Lung (tissue), 12 donors: Measurements from ENCODE around the gene ZNF71. TPM values are rescaled to one million over a fixed set of nuclear protein-coding genes. Genes with fewer than 3 reads are reported as not detected.
A peak's percentile ranks its signal among the peaks of the same experiment; 100 is the strongest.

ENCODE experiments used
- ATAC-seq: fragments of 200-7000 bp; cut with Tn5 transposase; one replicate; pipeline ENCODE4 v1.9.1; 2020; ENCODE audit warnings: moderate number of reproducible peaks; ENCODE audit not compliant: insufficient read depth, low FRiP score
- DNase-seq, 3 donors: peaks; one replicate each; pipeline ENCODE4 v3.0.0-alpha.2; 2013 to 2017
- H3K27ac ChIP-seq, 2 donors: one replicate each; pipeline ENCODE4 v1.5.1; 2013; ENCODE audit warnings: mild to moderate bottlenecking in 2 of 2, moderate library complexity in 2 of 2, control low read depth in 1 of 2, inconsistent platforms in 1 of 2, low read depth in 1 of 2, low read length in 1 of 2
- H3K27me3 ChIP-seq, 3 donors: one replicate each; pipeline ENCODE4 v1.5.1; 2013; ENCODE audit warnings: low read length in 2 of 3; ENCODE audit not compliant: control insufficient read depth in 3 of 3, insufficient read depth in 3 of 3
- H3K36me3 ChIP-seq, 4 donors: one replicate each; pipeline ENCODE4 v1.5.1; 2013; ENCODE audit warnings: low read length in 4 of 4, mild to moderate bottlenecking in 1 of 4, moderate library complexity in 1 of 4; ENCODE audit not compliant: control insufficient read depth in 4 of 4, insufficient read depth in 4 of 4
- H3K4me1 ChIP-seq, 5 donors: one replicate each; pipeline ENCODE4 v1.5.1; 2013; ENCODE audit warnings: low read length in 5 of 5, mild to moderate bottlenecking in 2 of 5, moderate library complexity in 1 of 5; ENCODE audit not compliant: control insufficient read depth in 5 of 5, insufficient read depth in 5 of 5
- H3K4me3 ChIP-seq: one replicate; pipeline ENCODE4 v1.5.1; 2013; ENCODE audit warnings: mild to moderate bottlenecking, control low read depth, moderate library complexity
- H3K9ac ChIP-seq, 2 donors: one replicate each; pipeline ENCODE4 v1.5.1; 2013; ENCODE audit warnings: low read length in 2 of 2, control low read depth in 1 of 2; ENCODE audit not compliant: insufficient read depth in 1 of 2
- H3K9me3 ChIP-seq, 4 donors: one replicate each; pipeline ENCODE4 v1.5.1; 2013; ENCODE audit warnings: low read length in 3 of 4, mild to moderate bottlenecking in 1 of 4, moderate library complexity in 1 of 4; ENCODE audit not compliant: control insufficient read depth in 4 of 4, insufficient read depth in 3 of 4
- CTCF ChIP-seq: IDR thresholded peaks from 2 replicates; pipeline ENCODE4 v1.5.1; 2012; ENCODE audit warnings: mild to moderate bottlenecking; ENCODE audit errors: control extremely low read depth, extremely low read depth
- WGBS, 2 donors: extraction: QIAGEN DNeasy Blood & Tissue Kit; methylation state at CpG; one replicate each; pipeline ENCODE4 v1.1.7; 2013; 5-methylcytosine and 5-hydroxymethylcytosine counted together
- polyA plus RNA-seq, 2 donors: library from polyadenylated mRNA; stranded (reverse); fragments of 200-250 nt; gene quantifications; one replicate each; pipeline ENCODE4 v1.2.1, GENCODE V29; 2013
- total RNA-seq, 2 donors: library from RNA; depleted of rRNA in 1 of 2; stranded (reverse); fragments of >200 nt in 1 of 2; gene quantifications; one replicate each; pipeline ENCODE4 v1.2.1, GENCODE V29; 2014 to 2021
- donor health status: control.
- donor health status: control.
- donor health status: Bipolar disorder and iron deficiency.
- donor health status: healthy.
- donor health status: DM: yes; HTN: yes; CAD: no.

ZNF71 gene
- total and polyA plus RNA-seq, 4 donors, result 2.5 to 8.3 (median 5.8) TPM

GRCh38 chr19:56664511-56664910 lies 69.4 kb downstream of the ZNF71 start:
- Histone ChIP-seq H3K9me3 (peaks cover 0 to 45% (median 0%) of the 10 kb centered on the region in 4 donors), H3K4me3 (no peak overlapping the region), H3K9ac (no peak overlapping the region), H3K27ac (no peak overlapping the region), H3K27me3 (no peaks in the 10 kb centered on the region), H3K4me1 (no peaks in the 10 kb centered on the region), H3K36me3 (peaks cover 3 to 14% (median 10%) of the 10 kb centered on the region in 4 donors)
- ATAC-seq (no peak), DNase-seq (no peak)
- no peak for TF ChIP-seq CTCF
- 92 to 95% methylated on average over 43 of the region's 43 CpGs for WGBS, 2 donors

- H3K27ac ChIP-seq, result no peak overlapping the region
- peak in 1 of 3 donors; percentile 26 for DNase-seq
- TF ChIP-seq CTCF, result no peak
Observed at GRCh38 chr19:56667311-56667870, 72.3 kb downstream of the ZNF71 start.

GRCh38 chr19:56668676-56669075 lies 73.6 kb downstream of the ZNF71 start:
- Histone ChIP-seq H3K36me3 (peaks cover 0 to 11% (median 5%) of the 10 kb centered on the region in 4 donors), H3K27me3 (no peaks in the 10 kb centered on the region), H3K4me1 (peaks cover 0 to 13% (median 9%) of the 10 kb centered on the region in 5 donors), H3K9me3 (peaks cover 0 to 49% (median 0%) of the 10 kb centered on the region in 4 donors), H3K4me3 (no peak overlapping the region), H3K27ac (no peak overlapping the region), H3K9ac (no peak overlapping the region)
- WGBS, 2 donors, result 82 to 93% methylated on average over 9 of the region's 9 CpGs
- DNase-seq, result no peak
- no peak for ATAC-seq
- no peak for TF ChIP-seq CTCF

More at GRCh38 chr19:56667311-56667870, 72.3 kb downstream of the ZNF71 start:
- Histone ChIP-seq H3K27me3 (no peaks in the 10 kb centered on the region), H3K4me3 (no peak overlapping the region), H3K4me1 (peaks cover 0 to 13% (median 9%) of the 10 kb centered on the region in 5 donors), H3K9ac (no peak overlapping the region), H3K36me3 (peaks cover 3 to 14% (median 10%) of the 10 kb centered on the region in 4 donors), H3K9me3 (peaks cover 0 to 51% (median 0%) of the 10 kb centered on the region in 4 donors)
- WGBS, 2 donors, result 70 to 72% methylated on average over 6 of the region's 6 CpGs
- ATAC-seq, result no peak
